ENCODE results near the gene DHX16. TPM values are rescaled to one million over a fixed set of nuclear protein-coding genes. Genes with fewer than 3 reads are reported as not detected.

Gene DHX16
- total and polyA plus RNA-seq, 9 of the 15 experiments (the other 6 are each of a cell fraction or from before 2014, with no cell fraction given): 14.6 to 66.1 (median 47.5) TPM

DNA sequence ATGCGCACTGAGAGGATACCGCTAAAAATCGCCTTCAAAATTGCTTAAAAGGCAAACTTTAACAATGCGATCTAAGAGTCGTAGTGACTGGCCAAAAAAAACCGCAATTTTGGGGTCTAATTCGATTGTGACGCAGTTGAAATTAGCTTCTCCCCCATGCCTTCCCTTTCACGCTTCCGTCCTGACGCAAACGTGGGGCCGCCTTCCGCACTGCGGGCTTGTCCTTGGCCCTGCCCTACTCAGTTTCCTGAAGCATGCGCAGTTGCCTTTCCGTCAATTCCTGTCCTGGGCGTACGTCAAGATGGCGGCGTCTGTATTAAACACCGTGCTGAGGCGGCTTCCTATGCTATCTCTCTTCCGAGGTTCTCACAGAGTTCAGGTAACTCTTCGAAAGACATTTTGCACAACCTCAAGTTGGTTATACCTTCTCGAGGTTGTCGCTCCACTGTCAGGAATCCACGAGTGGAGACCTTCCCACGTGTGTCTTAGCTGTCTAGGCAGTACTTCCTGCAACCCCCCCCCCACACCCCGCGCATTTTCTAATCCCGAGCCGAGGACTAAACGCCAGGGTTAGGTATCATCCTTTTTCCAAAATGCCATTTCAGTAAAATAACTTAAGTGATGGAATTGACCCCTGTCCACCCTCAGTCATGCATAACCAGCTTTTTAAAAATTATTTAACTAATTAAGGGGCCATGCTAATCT, 55.1 kb downstream of the DHX16 start, which contains the start of gene MRPS18B (continued):
- TF ChIP-seq THAP7 (CRISPR knock-in tag; IDR thresholded peaks at IDR 0.05) (no peak), U2AF1 (optimal IDR thresholded peaks at IDR 0.05; ENCODE audit: low read depth, low read length) (no peak), MAFG (tag; conservative IDR thresholded peaks at IDR 0.05) (peak; percentile 79), ZNF174 (CRISPR knock-in tag; IDR thresholded peaks at IDR 0.05) (peak; percentile 38; the same call in 1 of the 2 replicates), TEAD1 (CRISPR knock-in tag; IDR thresholded peaks at IDR 0.05) (no peak; a peak in 1 of 4 replicates), TRIM25 (IDR thresholded peaks at IDR 0.05; ENCODE audit: borderline replicate concordance) (no peak), ZNF668 (CRISPR knock-in tag; IDR thresholded peaks at IDR 0.05) (0 out of 2 replicates have a peak, but pooled peaks have one; percentile 12), ZNF232 (CRISPR knock-in tag; IDR thresholded peaks at IDR 0.05) (0 out of 2 replicates have a peak, but pooled peaks have one; percentile 38)
- TF ChIP-seq, protein P1, sequence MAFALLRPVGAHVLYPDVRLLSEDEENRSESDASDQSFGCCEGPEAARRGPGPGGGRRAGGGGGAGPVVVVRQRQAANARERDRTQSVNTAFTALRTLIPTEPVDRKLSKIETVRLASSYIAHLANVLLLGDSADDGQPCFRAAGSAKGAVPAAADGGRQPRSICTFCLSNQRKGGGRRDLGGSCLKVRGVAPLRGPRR (CRISPR knock-in tag; IDR thresholded peaks at IDR 0.05): no peak
- TF ChIP-seq, protein P2, sequence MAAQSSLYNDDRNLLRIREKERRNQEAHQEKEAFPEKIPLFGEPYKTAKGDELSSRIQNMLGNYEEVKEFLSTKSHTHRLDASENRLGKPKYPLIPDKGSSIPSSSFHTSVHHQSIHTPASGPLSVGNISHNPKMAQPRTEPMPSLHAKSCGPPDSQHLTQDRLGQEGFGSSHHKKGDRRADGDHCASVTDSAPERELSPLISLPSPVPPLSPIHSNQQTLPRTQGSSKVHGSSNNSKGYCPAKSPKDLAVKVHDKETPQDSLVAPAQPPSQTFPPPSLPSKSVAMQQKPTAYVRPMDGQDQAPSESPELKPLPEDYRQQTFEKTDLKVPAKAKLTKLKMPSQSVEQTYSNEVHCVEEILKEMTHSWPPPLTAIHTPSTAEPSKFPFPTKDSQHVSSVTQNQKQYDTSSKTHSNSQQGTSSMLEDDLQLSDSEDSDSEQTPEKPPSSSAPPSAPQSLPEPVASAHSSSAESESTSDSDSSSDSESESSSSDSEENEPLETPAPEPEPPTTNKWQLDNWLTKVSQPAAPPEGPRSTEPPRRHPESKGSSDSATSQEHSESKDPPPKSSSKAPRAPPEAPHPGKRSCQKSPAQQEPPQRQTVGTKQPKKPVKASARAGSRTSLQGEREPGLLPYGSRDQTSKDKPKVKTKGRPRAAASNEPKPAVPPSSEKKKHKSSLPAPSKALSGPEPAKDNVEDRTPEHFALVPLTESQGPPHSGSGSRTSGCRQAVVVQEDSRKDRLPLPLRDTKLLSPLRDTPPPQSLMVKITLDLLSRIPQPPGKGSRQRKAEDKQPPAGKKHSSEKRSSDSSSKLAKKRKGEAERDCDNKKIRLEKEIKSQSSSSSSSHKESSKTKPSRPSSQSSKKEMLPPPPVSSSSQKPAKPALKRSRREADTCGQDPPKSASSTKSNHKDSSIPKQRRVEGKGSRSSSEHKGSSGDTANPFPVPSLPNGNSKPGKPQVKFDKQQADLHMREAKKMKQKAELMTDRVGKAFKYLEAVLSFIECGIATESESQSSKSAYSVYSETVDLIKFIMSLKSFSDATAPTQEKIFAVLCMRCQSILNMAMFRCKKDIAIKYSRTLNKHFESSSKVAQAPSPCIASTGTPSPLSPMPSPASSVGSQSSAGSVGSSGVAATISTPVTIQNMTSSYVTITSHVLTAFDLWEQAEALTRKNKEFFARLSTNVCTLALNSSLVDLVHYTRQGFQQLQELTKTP (IDR thresholded peaks at IDR 0.05; ENCODE audit: low read depth in 1 of 2, partially characterized antibody in 2 of 2): peak; percentile 32 to 81
- TF ChIP-seq, protein P3, sequence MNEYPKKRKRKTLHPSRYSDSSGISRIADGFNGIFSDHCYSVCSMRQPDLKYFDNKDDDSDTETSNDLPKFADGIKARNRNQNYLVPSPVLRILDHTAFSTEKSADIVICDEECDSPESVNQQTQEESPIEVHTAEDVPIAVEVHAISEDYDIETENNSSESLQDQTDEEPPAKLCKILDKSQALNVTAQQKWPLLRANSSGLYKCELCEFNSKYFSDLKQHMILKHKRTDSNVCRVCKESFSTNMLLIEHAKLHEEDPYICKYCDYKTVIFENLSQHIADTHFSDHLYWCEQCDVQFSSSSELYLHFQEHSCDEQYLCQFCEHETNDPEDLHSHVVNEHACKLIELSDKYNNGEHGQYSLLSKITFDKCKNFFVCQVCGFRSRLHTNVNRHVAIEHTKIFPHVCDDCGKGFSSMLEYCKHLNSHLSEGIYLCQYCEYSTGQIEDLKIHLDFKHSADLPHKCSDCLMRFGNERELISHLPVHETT (CRISPR knock-in tag; conservative IDR thresholded peaks at IDR 0.05 in 1 of 2, IDR thresholded peaks at IDR 0.05 in 1 of 2): peak in 1 of 2 experiments; percentile 91; a peak in 2 of 4 replicates
- TF ChIP-seq, protein P4, sequence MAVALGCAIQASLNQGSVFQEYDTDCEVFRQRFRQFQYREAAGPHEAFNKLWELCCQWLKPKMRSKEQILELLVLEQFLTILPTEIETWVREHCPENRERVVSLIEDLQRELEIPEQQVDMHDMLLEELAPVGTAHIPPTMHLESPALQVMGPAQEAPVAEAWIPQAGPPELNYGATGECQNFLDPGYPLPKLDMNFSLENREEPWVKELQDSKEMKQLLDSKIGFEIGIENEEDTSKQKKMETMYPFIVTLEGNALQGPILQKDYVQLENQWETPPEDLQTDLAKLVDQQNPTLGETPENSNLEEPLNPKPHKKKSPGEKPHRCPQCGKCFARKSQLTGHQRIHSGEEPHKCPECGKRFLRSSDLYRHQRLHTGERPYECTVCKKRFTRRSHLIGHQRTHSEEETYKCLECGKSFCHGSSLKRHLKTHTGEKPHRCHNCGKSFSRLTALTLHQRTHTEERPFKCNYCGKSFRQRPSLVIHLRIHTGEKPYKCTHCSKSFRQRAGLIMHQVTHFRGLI (CRISPR knock-in tag; IDR thresholded peaks at IDR 0.05): no peak

Measured in K562 (cell line).